ENCODE measurements around the gene TNFSF8. TPM values are rescaled to one million over a fixed set of nuclear protein-coding genes. Genes with fewer than 3 reads are reported as not detected.

TNFSF8 gene
- total RNA-seq, 1 experiment from 2014 or later: not detected

GRCh38 chr9:114953959-114954358 is 23.6 kb upstream of the TNFSF8 start:
- Histone ChIP-seq H3F3A (ENCODE audit: insufficient read depth, low read depth) (no peaks in the 10 kb centered on the region), H3K4me1 (replicated peaks; ENCODE audit: insufficient read depth) (peaks cover 14% of the 10 kb centered on the region), H3K9me2 (ENCODE audit: insufficient read depth) (no peaks in the 10 kb centered on the region), H4K20me1 (ENCODE audit: insufficient read depth) (no peaks in the 10 kb centered on the region), H3K9me3 (ENCODE audit: insufficient read depth, low read depth) (no peaks in the 10 kb centered on the region), H3K79me2 (ENCODE audit: low read depth) (no peaks in the 10 kb centered on the region), H3K27me3 (ENCODE audit: insufficient read depth, low read depth) (no peaks in the 10 kb centered on the region), H3K4me3 (no peak overlapping the region), H2AFZ (0 out of 2 replicates have a peak overlapping the region, but pooled peaks have one; percentile 18), H3K27ac (no peak overlapping the region), H3K4me2 (peak overlapping the region; percentile 41), H3K36me3 (ENCODE audit: low read depth) (no peaks in the 10 kb centered on the region)
- intact Hi-C loops (cut with micrococcal nuclease; ENCODE audit: unreplicated experiment): no loop called here
- BruUV-seq (replicated peaks): no TSS peak
- POLR2A ChIA-PET (ENCODE audit: unreplicated experiment): no interaction called here
- DNase-seq: peak in 1 of 2 experiments; percentile 42
- CTCF ChIA-PET: no interaction called here
- TF ChIP-seq CTCF (conservative IDR thresholded peaks at IDR 0.05): no peak
- no peak for TF ChIP-seq EZH2 (IDR thresholded peaks at IDR 0.05; ENCODE audit: low read depth)

- Histone ChIP-seq H2AFZ (no peak overlapping the region), H4K20me1 (ENCODE audit: insufficient read depth) (no peaks in the 10 kb centered on the region), H3K79me2 (ENCODE audit: low read depth) (no peaks in the 10 kb centered on the region), H3K9me2 (ENCODE audit: insufficient read depth) (no peaks in the 10 kb centered on the region), H3K27me3 (ENCODE audit: insufficient read depth, low read depth) (no peaks in the 10 kb centered on the region), H3K27ac (no peak overlapping the region), H3K4me3 (no peak overlapping the region), H3K4me1 (replicated peaks; ENCODE audit: insufficient read depth) (peaks cover 14% of the 10 kb centered on the region), H3F3A (ENCODE audit: insufficient read depth, low read depth) (no peaks in the 10 kb centered on the region), H3K9me3 (ENCODE audit: insufficient read depth, low read depth) (no peaks in the 10 kb centered on the region), H3K4me2 (no peak overlapping the region), H3K36me3 (ENCODE audit: low read depth) (no peaks in the 10 kb centered on the region)
- no TSS peak for BruUV-seq (replicated peaks)
- intact Hi-C loops (cut with micrococcal nuclease; ENCODE audit: unreplicated experiment): no loop called here
- ChIA-PET CTCF (no interaction called here), POLR2A (ENCODE audit: unreplicated experiment) (no interaction called here)
- TF ChIP-seq EZH2 (IDR thresholded peaks at IDR 0.05; ENCODE audit: low read depth) (no peak), CTCF (conservative IDR thresholded peaks at IDR 0.05) (no peak)
- no peak for DNase-seq
Measured at GRCh38 chr9:114953046-114953445, 22.7 kb upstream of the TNFSF8 start.

DNA sequence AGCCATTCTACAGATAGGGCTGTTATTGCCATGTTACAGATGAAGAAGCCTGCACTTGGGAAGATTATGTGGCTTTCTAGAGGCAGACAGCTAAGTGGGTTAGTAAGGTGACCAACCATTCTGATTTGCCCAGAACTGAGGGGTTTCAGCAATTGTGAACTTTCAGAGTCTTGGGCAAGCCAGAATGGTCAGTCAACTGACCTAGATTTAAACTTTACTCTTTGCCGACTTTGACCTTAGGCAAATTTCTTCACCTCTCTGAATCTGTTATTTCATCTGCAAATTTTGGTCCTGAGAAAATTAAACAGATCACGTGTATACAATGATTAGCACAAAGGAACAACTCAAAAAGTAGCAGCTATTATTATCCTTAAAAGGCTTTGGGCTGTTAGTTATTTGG is 20.4 kb upstream of the TNFSF8 start:
- intact Hi-C loops (cut with micrococcal nuclease; ENCODE audit: unreplicated experiment): no loop called here

More for the DNA sequence above, 20.4 kb upstream of the TNFSF8 start:
- H2AFZ ChIP-seq: no peak overlapping the region
- peaks cover 14% of the 10 kb centered on the region for H3K4me1 ChIP-seq (replicated peaks; ENCODE audit: insufficient read depth)
- H3K4me2 ChIP-seq: no peak overlapping the region
- DNase-seq: no peak
- H4K20me1 ChIP-seq (ENCODE audit: insufficient read depth): no peaks in the 10 kb centered on the region
- no peak overlapping the region for H3K4me3 ChIP-seq
- H3K9me3 ChIP-seq (ENCODE audit: insufficient read depth, low read depth): no peaks in the 10 kb centered on the region
- no peaks in the 10 kb centered on the region for H3K79me2 ChIP-seq (ENCODE audit: low read depth)
- CTCF ChIA-PET: no interaction called here
- H3K36me3 ChIP-seq (ENCODE audit: low read depth): no peaks in the 10 kb centered on the region
- TF ChIP-seq CTCF (conservative IDR thresholded peaks at IDR 0.05) (no peak), EZH2 (IDR thresholded peaks at IDR 0.05; ENCODE audit: low read depth) (no peak)
- no peak overlapping the region for H3K27ac ChIP-seq
- POLR2A ChIA-PET (ENCODE audit: unreplicated experiment): no interaction called here
- no TSS peak for BruUV-seq (replicated peaks)
- no peaks in the 10 kb centered on the region for H3K9me2 ChIP-seq (ENCODE audit: insufficient read depth)
- H3F3A ChIP-seq (ENCODE audit: insufficient read depth, low read depth): no peaks in the 10 kb centered on the region
- peaks cover 11% of the 10 kb centered on the region; the same call in 1 of the 2 replicates for H3K27me3 ChIP-seq (ENCODE audit: insufficient read depth, low read depth)

Data from PC-9 (cell line).